Left lung (tissue), 14 donors: ENCODE measurements around the gene TNFAIP8L3. TPM values are rescaled to one million over a fixed set of nuclear protein-coding genes. Genes with fewer than 3 reads are reported as not detected.
"Not testable (repeated sequence)": the region's sequence is repeated elsewhere in the genome, so short reads cannot be mapped to it uniquely, and the experiment has no call there.

ENCODE experiments used
- ATAC-seq: fragments of 200-7000 bp; cut with Tn5 transposase; one replicate; pipeline ENCODE4 v1.9.1; 2020; ENCODE audit warnings: moderate library complexity
- DNase-seq, 4 donors: peaks; one replicate each; pipeline ENCODE4 v3.0.0-alpha.2; 2013 to 2020
- H3K27ac ChIP-seq, 2 donors: fragments of 200-600 bp; sonication (generic) in 1 of 2; one replicate each; pipeline versions ENCODE4 v1.5.0 to v1.8.0; 2020 to 2021
- H3K27me3 ChIP-seq, 2 donors: fragments of 200-600 bp; sonication (generic) in 1 of 2; one replicate each; pipeline versions ENCODE4 v1.5.0 to v1.8.0; 2020 to 2021
- H3K36me3 ChIP-seq, 2 donors: fragments of 200-600 bp; sonication (generic) in 1 of 2; one replicate each; pipeline versions ENCODE4 v1.5.0 to v1.8.0; 2020 to 2021
- H3K4me1 ChIP-seq, 2 donors: fragments of 200-600 bp; one replicate each; pipeline ENCODE4 v1.8.0; 2021
- H3K4me3 ChIP-seq, 2 donors: fragments of 200-600 bp; sonication (generic) in 1 of 2; one replicate each; pipeline versions ENCODE4 v1.5.0 to v1.8.0; 2020 to 2021; ENCODE audit warnings: mild to moderate bottlenecking in 1 of 2
- H3K9me3 ChIP-seq, 2 donors: fragments of 200-600 bp; sonication (generic) in 1 of 2; one replicate each; pipeline versions ENCODE4 v1.5.0 to v1.8.0; 2020 to 2021
- CTCF ChIP-seq, 2 donors: fragments of 200-600 bp; sonication (generic) in 1 of 2; IDR thresholded peaks; one replicate each; pipeline versions ENCODE4 v1.5.0 to v1.8.0; 2021; ENCODE audit warnings: antibody characterized with exemption in 2 of 2
- intact Hi-C, 2 donors: fragments of 100-400 bp; cut with DNase I; formaldehyde crosslinking; loops; one replicate each; pipeline versions ENCODE4 v1.11.2 to v1.14.2; 2022
- long read RNA-seq, 12 donors: library from polyadenylated mRNA in 2 of 12; unstranded in 2 of 12; transcript quantifications; one replicate each; pipeline ENCODE4 v2.0.0 and lab custom pipeline, GENCODE V29; 2019 to 2026
- polyA plus RNA-seq, 6 donors: library from polyadenylated mRNA; unstranded; fragments of 120-200 nt; gene quantifications; one replicate each; pipeline ENCODE4 v1.2.1, GENCODE V29; 2013; ENCODE audit not compliant: insufficient read length in 6 of 6
- total RNA-seq, 2 donors: library from RNA; stranded (reverse); fragmentation: NEBNext Ultra II Directional; extraction: Animal tissue kit (Norgen Biotek cat#: 25700); gene quantifications; one replicate each; pipeline ENCODE4 v1.2.1, GENCODE V29; 2021
- donor health status: DM: no; HTN: yes; CAD: no.
- donor health status: DM: no; HTN: no; CAD: no.

Gene TNFAIP8L3
- total RNA-seq (10 to 100 TPM in 1 of 2 donors, 1 to 10 TPM in 1; 3.7 to 25.0 TPM), polyA plus RNA-seq (1 to 10 TPM; 3.0 to 5.6 (median 4.4) TPM)
- long read RNA-seq, donor 1, partial matches to known transcripts, result 0 of 4 reads
- long read RNA-seq, donor 1, other reads (novel, unspliced or antisense), result 0 of 4 reads
- long read RNA-seq, donor 2, partial matches to known transcripts, result 0 of 1 reads
- long read RNA-seq, donor 2, other reads (novel, unspliced or antisense), result 0 of 1 reads
- long read RNA-seq, donor 3, partial matches to known transcripts, result 0 of 3 reads
- long read RNA-seq, donor 3, other reads (novel, unspliced or antisense), result 0 of 3 reads
- long read RNA-seq, donor 4, partial matches to known transcripts, result 0 of 1 reads
- long read RNA-seq, donor 4, other reads (novel, unspliced or antisense), result 0 of 1 reads
- long read RNA-seq, donor 5, partial matches to known transcripts, result 0 of 1 reads
- long read RNA-seq, donor 5, other reads (novel, unspliced or antisense), result 0 of 1 reads
- long read RNA-seq, donor 6, partial matches to known transcripts, result 0 of 1 reads
- long read RNA-seq, donor 6, other reads (novel, unspliced or antisense), result 0 of 1 reads
- long read RNA-seq, donor 7, partial matches to known transcripts, result 0 of 1 reads
- long read RNA-seq, donor 7, other reads (novel, unspliced or antisense), result 0 of 1 reads
- long read RNA-seq, donor 8, partial matches to known transcripts, result 0 of 1 reads
- long read RNA-seq, donor 8, other reads (novel, unspliced or antisense), result 0 of 1 reads
- long read RNA-seq, donor 9, result 0 reads
- long read RNA-seq, donor 10, partial matches to known transcripts, result 0 of 2 reads
- long read RNA-seq, donor 10, other reads (novel, unspliced or antisense), result 1 of 2 reads
- long read RNA-seq, donor 11, result 0 reads
- long read RNA-seq, donor 12, partial matches to known transcripts, result 0 of 1 reads
- long read RNA-seq, donor 12, other reads (novel, unspliced or antisense), result 0 of 1 reads

GRCh38 chr15:51094606-51095569 is at the start of gene TNFAIP8L3:
TSS of gene TNFAIP8L3 (minus strand) at chr15:51094906. CDS start at chr15:51094595, 311 bp downstream.
- intact Hi-C loops, result no loop called here
- peaks cover 20 to 94% of the 10 kb centered on the region in 2 donors for H3K27me3 ChIP-seq
- H3K27ac ChIP-seq, result peak within 1 kb of the TSS in 1 of 2 donors; percentile 18
- no peaks in the 10 kb centered on the region for H3K9me3 ChIP-seq
- peak; percentile 52 for ATAC-seq
- DNase-seq, result peak in 2 of 4 donors; percentile 30 to 80
- H3K36me3 ChIP-seq, result no peaks in the 10 kb centered on the region
- peaks cover 0 to 31% of the 10 kb centered on the region in 2 donors for H3K4me1 ChIP-seq
- H3K4me3 ChIP-seq, result peak within 1 kb of the TSS; percentile 44 to 50
- TF ChIP-seq CTCF (IDR thresholded peaks at IDR 0.05), result no peak

- intact Hi-C loops, result no loop called here
- TF ChIP-seq CTCF (IDR thresholded peaks at IDR 0.05), result no peak
- ATAC-seq, result peak; percentile 75
- Histone ChIP-seq H3K9me3 (peaks cover 0 to 8% of the 10 kb centered on the region in 2 donors), H3K27me3 (peaks cover 0 to 3% of the 10 kb centered on the region in 2 donors), H3K4me1 (no peaks in the 10 kb centered on the region), H3K36me3 (no peaks in the 10 kb centered on the region), H3K4me3 (no peak overlapping the region), H3K27ac (no peak overlapping the region)
- DNase-seq, result no peak
Observed at GRCh38 chr15:51144021-51144532, 49.4 kb upstream of the TNFAIP8L3 start.

- H3K9me3 ChIP-seq, H3K27me3 ChIP-seq, H3K4me3 ChIP-seq, H3K27ac ChIP-seq, ATAC-seq, DNase-seq, H3K4me1 ChIP-seq, intact Hi-C loops, H3K36me3 ChIP-seq: not testable (repeated sequence)
Observed at GRCh38 chr15:51140347-51140746, 45.6 kb upstream of the TNFAIP8L3 start.

- no peak overlapping the region for H3K4me3 ChIP-seq
- peaks cover 3 to 6% of the 10 kb centered on the region in 2 donors for H3K27me3 ChIP-seq
- H3K27ac ChIP-seq, result no peak overlapping the region
- DNase-seq (no peak), ATAC-seq (no peak)
- no peak for TF ChIP-seq CTCF (IDR thresholded peaks at IDR 0.05)
- intact Hi-C loops, result no loop called here
- no peaks in the 10 kb centered on the region for H3K4me1 ChIP-seq
- no peaks in the 10 kb centered on the region for H3K36me3 ChIP-seq
- H3K9me3 ChIP-seq, result peaks cover 0 to 8% of the 10 kb centered on the region in 2 donors
Observed at GRCh38 chr15:51139091-51139490, 44.4 kb upstream of the TNFAIP8L3 start.
